K562 (cell line): Measurements from ENCODE around the gene FZD1. TPM values are rescaled to one million over a fixed set of nuclear protein-coding genes. Genes with fewer than 3 reads are reported as not detected.
A peak's percentile ranks its signal among the peaks of the same experiment; 100 is the strongest.

Experiments
- EWSR1 ChIP-seq: fragments of 450-650 bp; IDR thresholded peaks from 2 replicates; pipeline ENCODE4 v1.6.1; 2018; ENCODE audit warnings: borderline replicate concordance, mild to moderate bottlenecking, low read depth, moderate library complexity; ENCODE audit not compliant: partially characterized antibody
- RBM15 ChIP-seq: fragments of 200-400 bp; formaldehyde crosslinking; IDR thresholded peaks from 2 replicates; pipeline ENCODE4 v1.6.1; 2018; ENCODE audit warnings: mild to moderate bottlenecking, low read length, moderate library complexity; ENCODE audit not compliant: insufficient read depth
- SRF ChIP-seq, 2 experiments: fragments of 250-450, 450-650 bp in 1 of 2; sonication (Bioruptor Pico) in 1 of 2; sonication (generic) in 1 of 2; formaldehyde crosslinking; IDR thresholded peaks; 2 replicates each; pipeline versions ENCODE4 v1.5.0 to v1.5.1; 2020 to 2022; ENCODE audit warnings: mild to moderate bottlenecking in 1 of 2, missing genetic modification reagents in 1 of 2
- WHSC1 ChIP-seq: IDR thresholded peaks from one replicate; pipeline ENCODE4 v1.6.1; 2012; ENCODE audit warnings: low read length, control low read depth, inconsistent platforms
- ZKSCAN8 ChIP-seq: fragments of 200-800 bp; sonication (Bioruptor generic); IDR thresholded peaks from 2 replicates; pipeline ENCODE4 v1.6.1; 2016; ENCODE audit warnings: missing genetic modification characterization, missing compliant biosample characterization
- ZNF197 ChIP-seq: fragments of 200-800 bp; sonication (Bioruptor generic); IDR thresholded peaks from 2 replicates; pipeline ENCODE4 v1.6.1; 2016; ENCODE audit warnings: low read depth, missing genetic modification characterization, missing compliant biosample characterization
- ZNF431 ChIP-seq: sonication (generic); formaldehyde crosslinking; IDR thresholded peaks from 2 replicates; pipeline ENCODE4 v1.8.0; 2022; ENCODE audit warnings: mild to moderate bottlenecking, missing genetic modification reagents
- polyA plus RNA-seq, 8 experiments: library from polyadenylated mRNA; depleted of rRNA in 4 of 8; stranded (reverse) in 5 of 8; unstranded in 3 of 8; fragments of >200 nt; fragmentation: Nextera tagmentation in 2 of 8; fragmentation: Illumina TruSeq in 1 of 8; extraction: Ambion mirVana in 2 of 8; extraction: Trizol in 1 of 8; gene quantifications; 2 replicates each; pipeline versions ENCODE4 v1.2.1 to v1.2.3, GENCODE V29; 2011 to 2014; ENCODE audit warnings: inconsistent platforms in 1 of 8, missing spikeins in 1 of 8
- total RNA-seq, 7 experiments: library from RNA; depleted of rRNA in 6 of 7; stranded (reverse); fragments of >200 nt in 6 of 7; fragmentation: Illumina TruSeq in 2 of 7; extraction: Trizol in 2 of 7; gene quantifications; 2 replicates each; pipeline versions ENCODE4 v1.2.1 to v1.2.3, GENCODE V29; 2011 to 2021; ENCODE audit warnings: low replicate concordance in 1 of 7
- TF ChIP-seq, protein P1 (sequence below): fragments of 450-650 bp; conservative IDR thresholded peaks from 2 replicates; pipeline ENCODE4 v1.6.1; 2016; ENCODE audit warnings: missing genetic modification characterization, low read depth, mild to moderate bottlenecking, missing compliant biosample characterization, moderate library complexity
- TF ChIP-seq, protein P2 (sequence below): sonication (generic); formaldehyde crosslinking; IDR thresholded peaks from 2 replicates; pipeline ENCODE4 v1.8.0; 2022; ENCODE audit warnings: mild to moderate bottlenecking, low read depth, missing genetic modification reagents
- TF ChIP-seq, protein P3 (sequence below): sonication (generic); formaldehyde crosslinking; IDR thresholded peaks from 2 replicates; pipeline ENCODE4 v1.8.1; 2023; ENCODE audit warnings: mild to moderate bottlenecking, missing genetic modification reagents
- TF ChIP-seq, protein P4 (sequence below), 2 experiments: fragments of 450-650 bp in 1 of 2; sonication (generic) in 1 of 2; formaldehyde crosslinking; conservative IDR thresholded peaks; 2 replicates each; pipeline versions ENCODE4 v1.4.0 to v1.8.1; 2020 to 2022; ENCODE audit warnings: mild to moderate bottlenecking in 1 of 2, missing genetic modification reagents in 1 of 2
- TF ChIP-seq, protein P5 (sequence below): fragments of 250-450 bp; sonication (Bioruptor Pico); IDR thresholded peaks from 2 replicates; pipeline ENCODE4 v1.5.0; 2021
- TF ChIP-seq, protein P6 (sequence below): fragments of 250-450 bp; sonication (Bioruptor Pico); IDR thresholded peaks from 2 replicates; pipeline ENCODE4 v1.8.0; 2022; ENCODE audit warnings: moderate library complexity, mild to moderate bottlenecking, inconsistent platforms
- TF ChIP-seq, protein P7 (sequence below): fragments of 150-350 bp; conservative IDR thresholded peaks from 2 replicates; pipeline ENCODE4 v1.6.1; 2014; ENCODE audit warnings: low read length

FZD1 gene
- total and polyA plus RNA-seq, 9 of the 15 experiments (the other 6 are each of a cell fraction or from before 2014, with no cell fraction given), result 0.25 to 5.1 (median 1.8) TPM

DNA sequence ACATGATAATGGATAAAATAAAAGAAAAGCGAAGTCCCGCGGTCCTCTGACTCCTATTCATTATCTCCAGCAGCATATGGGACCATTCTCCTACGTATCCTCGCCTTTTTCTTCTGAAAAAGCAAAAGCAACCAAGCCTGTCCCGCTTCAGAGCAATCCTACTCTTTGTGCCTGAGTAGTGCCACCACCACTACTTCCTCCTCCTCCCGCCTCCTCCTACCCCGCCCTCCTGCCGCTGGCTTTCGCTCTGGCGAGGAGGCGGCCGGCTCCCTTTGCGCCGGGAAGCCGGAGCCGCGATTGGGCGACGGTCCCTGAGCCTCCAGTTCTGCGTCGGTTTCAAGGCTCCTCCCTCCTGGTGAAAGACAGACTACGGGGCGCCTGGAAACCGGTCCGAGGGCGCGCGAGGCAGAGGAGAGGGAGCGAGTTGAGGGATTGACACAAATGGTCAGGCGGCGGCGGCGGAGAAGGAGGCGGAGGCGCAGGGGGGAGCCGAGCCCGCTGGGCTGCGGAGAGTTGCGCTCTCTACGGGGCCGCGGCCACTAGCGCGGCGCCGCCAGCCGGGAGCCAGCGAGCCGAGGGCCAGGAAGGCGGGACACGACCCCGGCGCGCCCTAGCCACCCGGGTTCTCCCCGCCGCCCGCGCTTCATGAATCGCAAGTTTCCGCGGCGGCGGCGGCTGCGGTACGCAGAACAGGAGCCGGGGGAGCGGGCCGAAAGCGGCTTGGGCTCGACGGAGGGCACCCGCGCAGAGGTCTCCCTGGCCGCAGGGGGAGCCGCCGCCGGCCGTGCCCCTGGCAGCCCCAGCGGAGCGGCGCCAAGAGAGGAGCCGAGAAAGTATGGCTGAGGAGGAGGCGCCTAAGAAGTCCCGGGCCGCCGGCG, at the start of gene FZD1 (continued):
- TF ChIP-seq ZNF197 (no peak; the same call in 1 of the 2 replicates), ZKSCAN8 (CRISPR knock-in tag) (no peak), SRF (CRISPR knock-in tag; IDR thresholded peaks at IDR 0.05) (peak in 1 of 2 experiments; percentile 74; a peak in 2 of 4 replicates), ZNF431 (CRISPR knock-in tag) (no peak), EWSR1 (no peak), WHSC1 (no peak), RBM15 (no peak)
- TF ChIP-seq, protein P1, sequence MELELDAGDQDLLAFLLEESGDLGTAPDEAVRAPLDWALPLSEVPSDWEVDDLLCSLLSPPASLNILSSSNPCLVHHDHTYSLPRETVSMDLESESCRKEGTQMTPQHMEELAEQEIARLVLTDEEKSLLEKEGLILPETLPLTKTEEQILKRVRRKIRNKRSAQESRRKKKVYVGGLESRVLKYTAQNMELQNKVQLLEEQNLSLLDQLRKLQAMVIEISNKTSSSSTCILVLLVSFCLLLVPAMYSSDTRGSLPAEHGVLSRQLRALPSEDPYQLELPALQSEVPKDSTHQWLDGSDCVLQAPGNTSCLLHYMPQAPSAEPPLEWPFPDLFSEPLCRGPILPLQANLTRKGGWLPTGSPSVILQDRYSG (tag), result no peak
- TF ChIP-seq, protein P2, sequence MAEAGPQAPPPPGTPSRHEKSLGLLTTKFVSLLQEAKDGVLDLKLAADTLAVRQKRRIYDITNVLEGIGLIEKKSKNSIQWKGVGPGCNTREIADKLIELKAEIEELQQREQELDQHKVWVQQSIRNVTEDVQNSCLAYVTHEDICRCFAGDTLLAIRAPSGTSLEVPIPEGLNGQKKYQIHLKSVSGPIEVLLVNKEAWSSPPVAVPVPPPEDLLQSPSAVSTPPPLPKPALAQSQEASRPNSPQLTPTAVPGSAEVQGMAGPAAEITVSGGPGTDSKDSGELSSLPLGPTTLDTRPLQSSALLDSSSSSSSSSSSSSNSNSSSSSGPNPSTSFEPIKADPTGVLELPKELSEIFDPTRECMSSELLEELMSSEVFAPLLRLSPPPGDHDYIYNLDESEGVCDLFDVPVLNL, result no peak
- TF ChIP-seq, protein P3, sequence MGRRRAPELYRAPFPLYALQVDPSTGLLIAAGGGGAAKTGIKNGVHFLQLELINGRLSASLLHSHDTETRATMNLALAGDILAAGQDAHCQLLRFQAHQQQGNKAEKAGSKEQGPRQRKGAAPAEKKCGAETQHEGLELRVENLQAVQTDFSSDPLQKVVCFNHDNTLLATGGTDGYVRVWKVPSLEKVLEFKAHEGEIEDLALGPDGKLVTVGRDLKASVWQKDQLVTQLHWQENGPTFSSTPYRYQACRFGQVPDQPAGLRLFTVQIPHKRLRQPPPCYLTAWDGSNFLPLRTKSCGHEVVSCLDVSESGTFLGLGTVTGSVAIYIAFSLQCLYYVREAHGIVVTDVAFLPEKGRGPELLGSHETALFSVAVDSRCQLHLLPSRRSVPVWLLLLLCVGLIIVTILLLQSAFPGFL, result no peak
- TF ChIP-seq, protein P4, sequence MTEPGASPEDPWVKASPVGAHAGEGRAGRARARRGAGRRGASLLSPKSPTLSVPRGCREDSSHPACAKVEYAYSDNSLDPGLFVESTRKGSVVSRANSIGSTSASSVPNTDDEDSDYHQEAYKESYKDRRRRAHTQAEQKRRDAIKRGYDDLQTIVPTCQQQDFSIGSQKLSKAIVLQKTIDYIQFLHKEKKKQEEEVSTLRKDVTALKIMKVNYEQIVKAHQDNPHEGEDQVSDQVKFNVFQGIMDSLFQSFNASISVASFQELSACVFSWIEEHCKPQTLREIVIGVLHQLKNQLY (CRISPR knock-in tag; conservative IDR thresholded peaks at IDR 0.05), result no peak
- TF ChIP-seq, protein P5, sequence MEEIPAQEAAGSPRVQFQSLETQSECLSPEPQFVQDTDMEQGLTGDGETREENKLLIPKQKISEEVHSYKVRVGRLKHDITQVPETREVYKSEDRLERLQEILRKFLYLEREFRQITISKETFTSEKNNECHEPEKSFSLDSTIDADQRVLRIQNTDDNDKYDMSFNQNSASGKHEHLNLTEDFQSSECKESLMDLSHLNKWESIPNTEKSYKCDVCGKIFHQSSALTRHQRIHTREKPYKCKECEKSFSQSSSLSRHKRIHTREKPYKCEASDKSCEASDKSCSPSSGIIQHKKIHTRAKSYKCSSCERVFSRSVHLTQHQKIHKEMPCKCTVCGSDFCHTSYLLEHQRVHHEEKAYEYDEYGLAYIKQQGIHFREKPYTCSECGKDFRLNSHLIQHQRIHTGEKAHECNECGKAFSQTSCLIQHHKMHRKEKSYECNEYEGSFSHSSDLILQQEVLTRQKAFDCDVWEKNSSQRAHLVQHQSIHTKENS (CRISPR knock-in tag), result no peak
- TF ChIP-seq, protein P6, sequence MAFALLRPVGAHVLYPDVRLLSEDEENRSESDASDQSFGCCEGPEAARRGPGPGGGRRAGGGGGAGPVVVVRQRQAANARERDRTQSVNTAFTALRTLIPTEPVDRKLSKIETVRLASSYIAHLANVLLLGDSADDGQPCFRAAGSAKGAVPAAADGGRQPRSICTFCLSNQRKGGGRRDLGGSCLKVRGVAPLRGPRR, result no peak
- TF ChIP-seq, protein P7, sequence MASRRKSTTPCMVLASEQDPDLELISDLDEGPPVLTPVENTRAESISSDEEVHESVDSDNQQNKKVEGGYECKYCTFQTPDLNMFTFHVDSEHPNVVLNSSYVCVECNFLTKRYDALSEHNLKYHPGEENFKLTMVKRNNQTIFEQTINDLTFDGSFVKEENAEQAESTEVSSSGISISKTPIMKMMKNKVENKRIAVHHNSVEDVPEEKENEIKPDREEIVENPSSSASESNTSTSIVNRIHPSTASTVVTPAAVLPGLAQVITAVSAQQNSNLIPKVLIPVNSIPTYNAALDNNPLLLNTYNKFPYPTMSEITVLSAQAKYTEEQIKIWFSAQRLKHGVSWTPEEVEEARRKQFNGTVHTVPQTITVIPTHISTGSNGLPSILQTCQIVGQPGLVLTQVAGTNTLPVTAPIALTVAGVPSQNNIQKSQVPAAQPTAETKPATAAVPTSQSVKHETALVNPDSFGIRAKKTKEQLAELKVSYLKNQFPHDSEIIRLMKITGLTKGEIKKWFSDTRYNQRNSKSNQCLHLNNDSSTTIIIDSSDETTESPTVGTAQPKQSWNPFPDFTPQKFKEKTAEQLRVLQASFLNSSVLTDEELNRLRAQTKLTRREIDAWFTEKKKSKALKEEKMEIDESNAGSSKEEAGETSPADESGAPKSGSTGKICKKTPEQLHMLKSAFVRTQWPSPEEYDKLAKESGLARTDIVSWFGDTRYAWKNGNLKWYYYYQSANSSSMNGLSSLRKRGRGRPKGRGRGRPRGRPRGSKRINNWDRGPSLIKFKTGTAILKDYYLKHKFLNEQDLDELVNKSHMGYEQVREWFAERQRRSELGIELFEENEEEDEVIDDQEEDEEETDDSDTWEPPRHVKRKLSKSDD, result no peak
